RPMI7951 (cell line): ENCODE measurements around the gene DPF3. TPM values are rescaled to one million over a fixed set of nuclear protein-coding genes. Genes with fewer than 3 reads are reported as not detected.

Source experiments
- DNase-seq: peaks from one replicate; pipeline ENCODE4 v3.0.0-alpha.2; 2012; ENCODE audit warnings: low read depth
- total RNA-seq: library from RNA; depleted of rRNA; stranded (reverse); fragments of >200 nt; shearing (Covaris generic); gene quantifications from 2 replicates; pipeline ENCODE4 v1.2.3, GENCODE V29; 2014

Gene DPF3
- total RNA-seq, 1 experiment from 2014 or later: 6.5 TPM

DNA sequence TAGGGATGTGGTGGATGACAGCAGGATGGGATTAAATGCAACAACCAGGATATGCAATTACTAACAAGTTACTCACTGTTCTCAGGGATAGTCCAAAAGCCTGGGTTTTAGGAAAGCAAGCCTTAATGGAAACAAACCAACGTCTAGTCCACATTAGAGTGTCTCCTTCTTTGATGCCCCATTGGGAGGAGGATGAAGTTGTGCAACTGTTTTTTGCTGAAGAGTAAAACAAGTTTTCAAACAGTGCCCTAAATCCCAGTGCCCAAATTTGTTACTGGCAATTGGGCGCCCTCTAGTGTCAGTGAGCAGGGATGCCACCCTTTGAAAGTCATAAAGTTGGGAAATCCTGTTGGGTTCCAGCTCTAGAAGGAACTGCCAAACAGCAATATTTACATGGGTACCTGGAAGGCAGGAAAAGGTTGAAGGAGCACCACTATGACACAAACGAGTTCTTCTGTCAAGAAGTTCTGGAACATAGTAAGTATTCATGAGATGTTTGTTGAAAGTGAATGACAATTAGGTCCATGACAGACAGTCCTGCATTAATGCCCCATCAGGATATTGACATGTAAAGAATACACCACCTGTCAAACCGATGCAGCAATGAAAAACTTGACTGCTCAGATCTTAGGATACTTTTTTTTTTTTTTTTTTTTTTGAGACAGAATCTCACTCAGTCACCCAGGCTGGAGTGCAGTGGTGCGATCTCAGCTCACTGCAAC, 11.1 kb upstream of the DPF3 start:
- peak; percentile 77 for DNase-seq

DNA sequence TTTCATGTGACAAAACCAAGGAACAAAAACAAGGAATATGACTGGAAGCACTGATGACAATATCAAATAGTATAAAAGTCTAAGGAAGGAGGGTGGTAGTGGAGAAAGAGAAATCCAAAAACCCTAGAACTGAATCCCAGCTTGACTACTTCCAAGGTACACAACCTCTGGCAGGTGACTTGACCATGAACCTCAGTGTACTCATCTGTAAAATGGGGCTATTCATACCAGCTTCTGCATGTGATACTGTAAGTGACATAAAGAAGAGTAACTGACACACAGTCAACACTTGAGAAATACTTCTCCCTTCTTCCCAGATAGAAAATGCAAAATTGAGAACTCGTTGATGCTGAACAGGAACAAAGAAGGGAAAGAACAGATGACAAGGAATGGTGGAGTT, 10.3 kb upstream of the DPF3 start:
- DNase-seq: no peak

DNA sequence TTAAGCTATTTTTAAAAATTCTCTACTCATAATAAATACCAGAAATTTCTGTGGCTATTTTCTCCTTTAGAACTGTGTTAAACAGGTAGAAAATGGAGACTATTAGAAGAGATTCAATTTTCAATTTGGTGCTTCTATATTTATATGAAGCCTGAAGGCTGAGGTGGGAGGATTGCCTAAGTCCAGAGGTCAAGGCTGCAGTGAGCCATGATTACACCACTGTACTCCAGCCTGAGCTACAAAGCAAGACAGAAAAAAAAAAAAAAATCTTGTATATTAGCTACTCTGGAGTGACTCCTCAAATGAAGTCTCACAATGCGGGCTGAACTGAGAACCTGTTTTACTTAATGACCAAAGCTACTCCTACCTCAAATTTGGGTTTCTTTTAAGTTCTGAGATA, 9.8 kb upstream of the DPF3 start:
- DNase-seq: no peak

DNA sequence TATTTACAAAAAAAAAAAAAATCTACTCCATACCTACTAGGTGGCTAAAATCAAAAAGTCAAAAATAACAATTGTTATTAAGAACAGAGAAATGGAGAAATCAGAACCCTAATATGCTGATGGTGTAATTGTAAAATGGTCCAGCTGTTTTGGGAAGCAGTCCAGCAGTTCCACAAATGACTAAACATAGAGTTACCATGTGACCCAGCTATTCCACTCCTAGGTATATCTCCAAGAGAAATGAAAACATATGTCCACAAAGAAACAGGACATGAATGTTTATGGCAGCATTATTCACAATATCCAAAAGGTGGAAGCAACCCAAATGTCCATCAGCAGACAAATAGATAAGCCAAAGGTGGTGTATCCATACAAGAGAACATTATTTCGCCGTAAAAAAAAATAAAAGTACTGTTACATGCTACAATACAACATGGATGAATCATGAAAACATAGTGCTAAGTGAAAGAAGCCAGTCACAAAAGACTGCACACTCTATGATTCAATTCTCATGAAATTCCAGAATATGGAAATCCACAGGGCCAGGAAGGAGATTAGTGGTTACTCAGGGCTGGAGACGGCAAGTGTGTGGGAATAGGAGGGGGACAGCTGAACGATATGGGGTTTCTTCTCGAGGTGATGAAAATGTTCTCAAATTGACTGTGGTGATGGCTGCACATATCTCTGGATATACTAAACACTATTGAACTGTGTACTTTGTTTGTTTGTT, 9.1 kb upstream of the DPF3 start:
- DNase-seq: peak; percentile 43

DNA sequence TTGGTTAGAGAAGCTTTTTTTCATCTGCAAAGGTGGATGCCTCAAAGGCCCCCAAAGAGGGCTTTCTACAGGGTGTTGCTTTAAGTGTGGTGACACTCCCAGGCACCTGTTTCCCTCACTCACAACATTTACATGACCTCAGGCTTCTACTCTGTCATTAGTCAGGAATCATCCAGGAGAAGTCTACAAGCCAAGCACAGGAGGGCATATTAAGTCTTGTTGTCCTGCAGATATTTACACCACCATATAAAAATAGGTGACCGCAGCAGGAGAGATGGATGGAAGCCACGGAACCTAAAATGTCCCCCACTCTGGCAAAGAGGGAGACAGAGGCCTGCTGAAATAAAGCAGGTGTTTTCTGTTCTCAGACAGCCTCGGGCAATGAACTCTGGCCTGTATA, 7.5 kb upstream of the DPF3 start:
- no peak for DNase-seq

DNA sequence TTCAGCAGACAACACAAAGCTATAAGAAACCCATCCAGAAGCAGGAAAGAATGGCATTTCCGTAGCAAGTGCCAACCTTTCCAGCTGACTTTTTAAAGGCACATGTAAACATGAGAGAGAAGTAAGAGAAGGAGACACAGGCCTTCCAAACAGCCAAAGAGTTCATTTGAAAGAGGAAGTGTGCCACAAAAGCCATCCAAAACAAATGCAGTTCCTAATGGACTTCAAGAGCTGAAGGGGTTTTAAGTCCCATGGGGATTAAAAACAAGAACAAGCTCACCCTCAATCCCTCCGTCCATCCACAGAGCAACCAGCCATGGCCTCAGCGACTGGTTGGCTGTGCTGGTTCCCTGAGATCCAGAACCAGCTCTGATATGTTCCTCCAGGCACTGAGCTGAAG, 4.5 kb upstream of the DPF3 start:
- DNase-seq: no peak

DNA sequence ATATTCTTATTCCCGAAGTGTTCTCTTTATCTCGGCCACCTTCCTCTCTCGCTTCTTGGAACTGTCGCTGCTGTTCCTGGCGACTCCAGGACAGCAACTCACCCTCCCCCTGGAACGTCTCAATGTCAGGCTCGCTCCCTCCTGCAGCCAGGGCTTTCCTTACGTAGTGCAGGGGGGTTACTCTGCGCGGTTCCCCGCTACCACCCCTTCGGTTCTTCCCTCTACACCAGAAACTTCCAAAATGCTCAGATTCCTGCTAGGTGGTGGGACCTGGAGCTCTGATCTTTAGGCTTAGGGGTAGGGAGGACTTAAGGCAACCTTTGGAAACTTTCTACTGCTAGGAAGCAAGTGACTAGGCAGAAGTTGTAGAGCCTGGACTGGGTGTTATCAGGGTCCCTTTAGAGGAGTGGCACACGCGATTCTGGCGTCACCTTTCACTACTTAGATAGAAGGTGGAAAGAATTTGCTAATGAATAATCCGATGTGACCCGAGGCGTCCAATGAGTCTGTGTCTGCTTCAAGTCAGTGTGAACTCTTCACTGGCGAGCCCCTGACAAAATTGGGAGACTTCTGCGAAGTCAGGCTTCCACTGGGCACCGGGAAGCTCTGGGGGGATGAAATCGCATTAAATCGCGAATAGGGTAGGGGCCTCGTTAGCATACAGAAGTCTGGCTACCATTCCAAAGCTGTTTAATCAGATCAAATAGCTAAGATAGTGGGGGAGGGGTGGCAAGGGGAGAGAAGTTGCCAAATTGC, 900 bp upstream of the DPF3 start:
- DNase-seq: no peak

DNA sequence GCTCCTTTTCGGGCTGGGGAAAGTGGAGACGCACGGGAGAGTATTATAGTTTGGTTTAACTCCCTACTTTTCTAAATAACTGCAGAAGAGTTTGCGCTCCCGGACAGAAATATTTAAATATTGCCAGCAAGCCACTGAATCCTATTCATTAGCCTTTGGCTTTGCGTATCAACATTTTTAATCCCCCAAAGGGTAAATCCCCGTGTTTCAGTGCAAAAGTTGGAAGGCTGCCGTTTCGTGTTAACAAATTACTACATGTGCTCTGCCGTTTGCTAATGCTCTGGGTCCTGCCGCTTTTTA, 372 bp upstream of the DPF3 start:
- no peak for DNase-seq

DNA sequence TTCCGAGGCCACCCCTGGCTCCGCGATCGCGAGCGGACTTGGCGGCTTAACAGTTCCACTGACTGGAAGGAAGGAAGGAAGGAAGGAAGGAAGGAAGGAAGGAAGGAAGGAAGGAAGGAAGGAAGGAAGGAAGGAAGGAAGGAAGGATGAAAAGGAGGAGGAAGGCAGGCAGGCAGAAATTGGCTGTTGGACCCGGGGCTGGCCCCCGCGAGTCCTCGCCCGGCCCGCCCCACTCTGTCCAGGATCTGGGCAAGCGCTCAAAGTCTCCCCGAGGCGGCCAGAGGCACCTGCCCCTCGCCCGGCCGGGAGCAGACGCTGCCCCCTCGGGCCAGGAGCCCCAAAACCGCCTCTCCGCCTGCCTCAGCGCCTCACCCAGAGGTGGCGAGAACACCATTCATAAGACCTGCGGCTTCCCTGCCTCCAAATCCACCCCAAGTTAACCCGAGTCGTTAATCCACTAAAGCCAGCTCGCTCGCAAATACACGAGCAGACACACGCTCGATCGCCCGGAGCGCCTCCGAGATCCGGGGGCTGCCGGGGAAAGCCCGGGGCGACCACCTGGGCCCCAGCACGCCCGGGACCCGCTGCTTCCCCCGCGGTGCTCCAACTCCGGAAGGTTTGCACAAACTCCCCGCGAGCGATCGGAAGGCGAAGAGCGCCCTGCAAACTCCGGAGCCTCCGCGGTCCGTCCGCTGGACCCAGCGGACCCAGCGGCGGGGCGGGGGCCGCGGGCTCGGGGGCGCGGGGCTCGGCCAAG, 844 bp downstream of the DPF3 start:
- DNase-seq: no peak

DNA sequence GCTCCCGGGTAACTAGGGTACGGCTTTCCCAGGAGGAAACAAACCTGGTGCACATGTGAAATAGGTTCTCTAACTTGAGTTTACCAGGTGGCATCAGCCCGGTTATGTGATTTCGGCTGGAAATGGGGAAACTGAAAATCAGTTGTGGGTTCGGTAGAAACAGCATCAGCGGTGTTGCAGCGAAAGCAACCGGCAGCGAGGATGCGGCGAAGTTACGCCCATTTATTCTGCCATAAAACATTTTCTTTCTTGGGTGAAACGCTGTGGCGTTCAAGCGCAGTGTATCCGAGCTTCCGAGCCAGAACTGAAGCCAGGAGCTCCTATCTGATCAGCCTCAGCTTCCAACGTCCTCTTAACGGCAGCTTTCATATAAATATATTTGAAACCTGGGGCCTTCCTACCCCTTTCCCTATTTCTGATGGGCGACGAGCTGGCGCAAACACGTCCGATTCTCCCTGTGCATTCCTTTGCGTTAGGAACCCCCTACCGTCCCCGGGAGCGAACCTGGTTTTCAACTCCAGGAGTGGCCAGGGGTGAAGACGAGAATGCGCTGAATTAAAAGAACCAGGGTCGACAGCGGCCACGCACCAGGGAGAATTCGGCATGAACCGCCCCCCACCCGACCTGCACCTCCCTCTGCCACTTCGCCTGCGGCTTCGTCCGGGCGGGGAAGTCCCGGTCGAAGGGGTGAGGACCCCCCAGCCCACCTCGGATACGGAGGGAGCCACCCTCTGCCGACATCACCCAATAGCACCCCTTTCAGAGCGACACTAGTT, 1.6 kb downstream of the DPF3 start:
- DNase-seq: peak; percentile 37

DNA sequence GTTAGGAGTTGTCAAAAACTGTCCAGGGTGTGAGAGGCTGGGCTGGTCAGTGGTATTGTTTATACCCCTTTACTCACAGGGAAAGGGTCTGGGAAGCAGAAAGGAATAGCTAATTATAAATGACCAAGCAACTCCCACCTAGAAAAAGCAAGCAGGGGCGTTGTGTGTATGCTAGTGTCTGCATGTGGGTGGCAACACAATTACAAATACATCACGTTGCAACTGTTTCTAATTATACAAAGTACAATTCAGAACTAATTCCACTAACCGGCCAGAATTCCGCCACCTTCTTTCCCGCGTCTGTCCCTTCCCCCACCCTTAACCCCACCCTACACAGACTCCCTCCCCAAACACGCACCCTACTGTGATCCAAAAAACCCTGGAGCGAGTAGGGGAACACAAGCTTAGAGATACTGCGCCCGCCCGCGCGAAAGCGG, 2.2 kb downstream of the DPF3 start:
- DNase-seq: no peak

DNA sequence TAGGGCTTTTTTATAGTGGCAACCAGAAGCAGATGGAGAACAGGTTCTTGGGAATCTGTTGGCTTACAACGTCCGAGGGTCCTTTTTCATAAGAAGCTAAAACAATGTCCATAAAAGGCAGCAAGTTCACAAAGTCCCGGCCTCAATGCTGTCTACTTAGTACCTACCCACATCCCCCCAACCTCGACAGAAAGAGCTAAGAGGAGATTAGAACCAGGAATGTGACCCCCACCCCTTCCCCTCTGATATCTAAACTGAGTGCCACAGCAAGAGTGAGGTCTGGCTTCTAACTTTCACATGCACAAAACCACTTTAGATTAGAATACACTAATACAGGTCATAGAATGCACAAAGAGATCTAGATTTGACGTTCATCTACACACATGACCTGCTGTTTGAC, 4.5 kb downstream of the DPF3 start:
- no peak for DNase-seq

DNA sequence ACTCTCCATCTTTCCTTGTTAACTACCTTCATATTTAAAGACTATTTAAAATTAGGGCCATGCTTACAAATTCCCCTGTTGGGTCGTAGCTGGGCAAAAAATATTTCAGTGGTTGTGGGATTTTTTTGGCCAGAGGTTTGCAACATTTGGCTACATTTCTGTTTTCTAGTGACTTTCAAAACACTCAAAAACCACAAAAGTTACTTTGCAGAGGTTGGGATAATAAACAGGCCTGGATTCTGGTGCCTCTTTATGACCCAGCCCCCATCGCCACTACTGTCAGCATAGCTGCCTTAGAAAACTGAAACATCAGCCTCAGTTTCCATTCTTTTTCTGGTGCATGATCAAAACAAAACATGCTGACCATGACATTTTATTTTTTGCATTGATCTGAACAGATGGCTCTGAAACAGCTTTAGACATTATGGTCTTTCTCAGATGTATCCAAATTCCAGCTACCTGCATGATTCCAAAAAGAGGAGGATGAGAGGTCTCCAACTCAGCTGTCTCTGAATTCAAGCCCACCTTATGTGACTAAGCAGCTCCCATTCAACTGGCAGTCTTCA, 5.2 kb downstream of the DPF3 start:
- DNase-seq: no peak

DNA sequence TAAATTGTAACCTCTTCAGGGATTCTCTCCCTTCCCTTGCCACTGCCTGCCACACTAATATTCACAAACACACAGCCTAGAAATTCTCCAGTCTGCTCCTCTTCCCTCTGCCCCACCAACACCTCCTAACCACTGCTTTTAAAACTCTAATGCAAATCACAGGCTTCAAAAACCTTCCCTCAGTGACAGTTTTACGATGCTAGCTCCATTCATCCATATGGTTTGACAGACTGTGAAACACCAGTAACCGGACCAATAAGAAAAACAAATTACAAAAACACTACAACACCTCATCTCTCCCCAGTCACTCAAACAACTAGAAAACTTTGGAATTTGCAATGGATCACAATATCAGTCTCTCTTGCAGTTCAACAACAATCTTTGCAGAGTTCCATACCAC, 5.7 kb downstream of the DPF3 start:
- DNase-seq: no peak

DNA sequence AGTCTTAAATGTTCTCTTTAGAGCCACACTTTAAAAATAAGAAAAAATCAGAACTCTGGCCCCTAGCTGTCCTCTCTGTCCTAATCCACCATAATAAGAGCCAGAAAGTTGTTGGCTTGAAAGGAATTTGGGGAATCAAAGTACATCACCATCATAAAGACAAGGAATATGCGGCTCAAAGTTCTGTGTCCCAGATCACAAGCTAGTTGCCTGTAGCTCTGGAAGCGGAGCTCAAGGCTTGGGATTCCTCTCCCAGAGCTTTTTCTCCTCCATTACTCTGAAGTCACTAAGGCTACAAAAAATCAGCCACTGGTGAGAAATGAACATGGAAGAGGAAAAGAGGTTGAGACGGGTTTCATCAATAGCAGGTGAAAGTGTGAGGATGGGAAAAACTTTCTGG, 6.4 kb downstream of the DPF3 start:
- no peak for DNase-seq

DNA sequence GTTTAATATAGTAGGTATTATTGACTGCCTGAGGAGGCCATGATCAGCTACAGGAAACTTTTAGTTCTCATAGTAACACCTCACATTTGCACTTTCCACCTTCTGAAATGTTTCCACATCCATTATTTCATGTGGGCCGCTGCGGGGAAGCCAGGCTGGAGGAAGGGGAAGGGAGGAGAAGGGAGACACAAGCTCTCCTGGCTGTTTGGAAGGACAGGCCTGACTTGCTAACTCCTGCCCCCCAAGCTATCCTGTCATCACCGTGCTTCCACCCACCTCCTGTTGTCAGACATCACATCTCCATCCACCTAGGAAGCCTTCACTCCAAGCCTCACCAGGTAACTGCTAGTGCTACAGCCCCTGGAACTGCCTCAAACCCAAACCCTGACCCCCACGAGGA, 9.5 kb downstream of the DPF3 start:
- DNase-seq: no peak

DNA sequence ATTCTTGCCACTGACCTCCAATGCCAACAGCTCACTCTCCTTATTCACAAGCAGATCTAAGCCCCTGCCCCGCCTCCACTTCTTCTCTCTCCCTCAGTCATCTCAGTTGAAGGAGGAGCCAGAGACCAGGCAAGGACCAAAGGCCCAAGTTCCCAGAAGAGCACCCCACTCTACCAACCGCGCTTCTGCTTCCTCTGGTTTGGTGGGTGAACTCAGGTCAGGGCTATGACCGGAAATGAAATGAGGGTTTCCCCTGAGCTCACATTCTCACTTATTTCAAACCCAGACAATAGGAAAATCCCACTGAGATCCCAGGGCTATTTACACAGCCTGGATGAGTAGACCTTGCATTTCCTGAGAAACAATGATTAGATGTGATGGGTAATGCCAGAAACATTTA, 9.9 kb downstream of the DPF3 start:
- no peak for DNase-seq

DNA sequence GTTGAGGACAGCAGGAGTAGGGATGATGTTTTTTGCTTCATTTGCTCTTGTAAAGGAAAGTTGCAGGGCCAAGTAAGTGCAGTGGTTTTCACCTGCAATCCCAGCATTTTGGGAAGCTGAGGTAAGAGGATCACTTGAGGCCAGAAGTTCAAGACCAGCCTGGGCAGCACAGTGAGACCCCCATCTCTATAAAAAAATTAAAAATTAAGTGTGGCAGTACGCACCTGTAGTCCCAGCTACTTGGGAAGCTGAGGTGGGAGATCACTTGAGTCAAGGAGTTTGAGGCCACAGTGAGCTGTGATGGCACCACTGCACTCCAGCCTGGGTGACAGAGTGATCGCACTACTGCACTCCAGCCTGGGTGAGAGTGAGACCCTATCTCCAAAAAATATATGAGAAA, 10.8 kb downstream of the DPF3 start:
- DNase-seq: no peak

DNA sequence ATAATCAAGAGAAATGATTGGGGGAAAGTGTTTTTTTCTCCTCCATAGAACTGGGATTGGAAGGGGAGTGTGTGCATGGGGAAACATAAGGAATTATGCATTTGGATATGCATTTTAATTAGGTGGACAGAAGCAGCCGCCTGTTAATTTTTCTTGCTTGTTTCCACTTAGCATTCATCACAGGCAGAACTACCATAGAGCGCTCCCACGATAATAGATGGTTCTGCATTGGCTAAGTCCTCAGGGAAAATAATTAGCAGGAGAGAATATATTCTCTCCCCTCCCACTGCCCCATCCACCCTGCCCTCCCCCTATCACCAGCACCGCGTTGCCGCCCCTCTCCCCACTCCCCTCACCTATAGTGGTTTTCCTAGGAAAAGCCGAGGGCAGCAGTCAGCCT, 11.4 kb downstream of the DPF3 start:
- no peak for DNase-seq

DNA sequence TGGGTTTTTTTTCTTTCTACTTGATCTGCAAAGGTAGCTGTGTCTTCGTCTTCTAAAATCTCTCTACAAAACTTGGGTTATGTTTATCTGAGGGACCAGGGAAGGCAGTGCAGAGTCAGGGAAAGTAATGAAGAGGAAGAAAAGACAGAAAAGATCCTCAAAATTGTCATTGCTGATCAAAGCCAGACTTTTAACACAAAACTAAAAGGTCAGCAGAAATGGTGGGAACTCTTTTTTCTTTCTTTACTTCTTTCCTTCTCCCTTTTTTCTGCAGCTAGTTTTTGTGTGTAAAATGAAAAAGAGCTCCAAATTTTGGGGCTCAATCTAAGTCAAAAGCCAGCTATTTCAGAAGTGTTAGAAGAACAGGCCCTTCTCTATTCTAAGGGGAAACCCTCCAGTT, 11.9 kb downstream of the DPF3 start:
- DNase-seq: no peak

DNA sequence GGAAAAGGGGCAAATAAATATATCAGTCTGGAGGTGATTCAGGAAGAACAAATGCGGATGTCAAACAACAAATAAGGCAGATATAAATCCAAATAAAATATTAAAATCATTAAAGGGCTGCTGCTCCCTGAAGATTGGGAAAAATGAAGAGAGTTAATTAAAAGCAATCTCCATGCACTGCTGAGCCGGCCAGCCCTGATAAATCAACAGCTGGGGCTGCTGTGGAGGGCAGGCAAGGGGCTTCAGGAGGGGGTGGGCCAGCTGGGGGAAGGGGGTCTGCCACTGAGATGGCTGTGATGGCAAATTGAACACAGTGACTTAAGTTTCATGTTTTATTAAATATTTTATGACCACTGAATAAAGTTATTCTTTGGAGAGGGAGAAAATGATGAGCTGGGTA, 12.4 kb downstream of the DPF3 start:
- DNase-seq: no peak
